Suppressor macrophage (primary cell): ENCODE measurements around the gene SCN11A.
A peak's percentile ranks its signal among the peaks of the same experiment; 100 is the strongest.

ENCODE experiments used
- DNase-seq, 4 experiments: peaks; one replicate each; pipeline ENCODE4 v3.0.0-alpha.2; 2020 to 2022
- total RNA-seq, 17 experiments: gene quantifications; one replicate each; lab custom pipeline; 2026; ENCODE audit warnings: mixed read lengths in 6 of 17, inconsistent platforms in 3 of 17; lab: John Stamatoyannopoulos, UW

The SCN11A gene
- 0 to 9.3 (median 0.08) reads per million in 17 experiments for total RNA-seq

GRCh38 chr3:39051649-39052561 lies at the start of gene SCN11A, which contains the start of gene WDR48:
Gene SCN11A (minus strand): TSS chr3:39051944. CDS start chr3:38950362, 101,582 bp downstream.
Gene WDR48 (plus strand): TSS chr3:39052016. CDS start chr3:39052026, 10 bp downstream.
- peak; percentile 90 to 94 (median 94) for DNase-seq

GRCh38 chr3:39101022-39101689 lies 49.4 kb upstream of the SCN11A start:
- DNase-seq: peak; percentile 39 to 73 (median 64)

- no peak for DNase-seq
Measured at GRCh38 chr3:39100500-39100886, 48.7 kb upstream of the SCN11A start.

- DNase-seq: no peak
Measured at GRCh38 chr3:39099738-39100499, 48.2 kb upstream of the SCN11A start.

GRCh38 chr3:39099242-39099641 lies 47.5 kb upstream of the SCN11A start:
- no peak for DNase-seq

GRCh38 chr3:39098473-39099000 lies 46.8 kb upstream of the SCN11A start:
- DNase-seq: no peak

- no peak for DNase-seq
Measured at GRCh38 chr3:39097716-39098472, 46.1 kb upstream of the SCN11A start.

- DNase-seq: no peak
Measured at GRCh38 chr3:39096775-39097174, 45.0 kb upstream of the SCN11A start.

GRCh38 chr3:39095778-39096177 lies 44.0 kb upstream of the SCN11A start:
- DNase-seq: no peak

GRCh38 chr3:39094851-39095677 lies 43.3 kb upstream of the SCN11A start:
- no peak for DNase-seq

- DNase-seq: no peak
Measured at GRCh38 chr3:39090922-39091321, 39.2 kb upstream of the SCN11A start.

GRCh38 chr3:39088889-39089288 lies 37.1 kb upstream of the SCN11A start:
- no peak for DNase-seq

GRCh38 chr3:39088456-39088855 lies 36.7 kb upstream of the SCN11A start:
- DNase-seq: no peak

- no peak for DNase-seq
Measured at GRCh38 chr3:39086144-39086543, 34.4 kb upstream of the SCN11A start.

GRCh38 chr3:39082666-39083313 lies 31.0 kb upstream of the SCN11A start:
- peak in 2 of 4 experiments; percentile 7 to 40 for DNase-seq

- DNase-seq: no peak
Measured at GRCh38 chr3:39080026-39080425, 28.3 kb upstream of the SCN11A start.

GRCh38 chr3:39079530-39079929 lies 27.8 kb upstream of the SCN11A start:
- DNase-seq: no peak

GRCh38 chr3:39075910-39076309 lies 24.2 kb upstream of the SCN11A start:
- DNase-seq: no peak

- no peak for DNase-seq
Measured at GRCh38 chr3:39068556-39068955, 16.8 kb upstream of the SCN11A start.

GRCh38 chr3:39067286-39067685 lies 15.5 kb upstream of the SCN11A start:
- DNase-seq: no peak
